Omental fat pad (tissue), 4 donors: ENCODE data around the gene RLN1. TPM values are rescaled to one million over a fixed set of nuclear protein-coding genes. Genes with fewer than 3 reads are reported as not detected.

Experiments used
- ATAC-seq: fragments of 150-250 bp; one replicate; pipeline ENCODE4 v1.9.1; 2016; ENCODE audit warnings: mild to moderate bottlenecking, moderate library complexity; ENCODE audit not compliant: low FRiP score
- DNase-seq: peaks from one replicate; pipeline ENCODE4 v3.0.0-alpha.2; 2019; ENCODE audit warnings: low spot score
- CTCF ChIP-seq, 3 donors: fragments of 450-650 bp; IDR thresholded peaks; one replicate each; pipeline ENCODE4 v1.5.1; 2016 to 2017; ENCODE audit warnings: antibody characterized with exemption in 3 of 3, mild to moderate bottlenecking in 3 of 3, moderate library complexity in 2 of 3
- small RNA-seq: library from RNA; depleted of rRNA; stranded (forward); fragments of <200 nt; gene quantifications from one replicate; pipeline ENCODE3, GENCODE V24; 2016
- total RNA-seq, 4 donors: library from RNA; depleted of rRNA; stranded (reverse); fragments of >200 nt; gene quantifications; one replicate each; pipeline ENCODE4 v1.1.0, GENCODE V29; 2016

RLN1 gene
- total RNA-seq, 4 donors from 2014 or later, result not detected

GRCh38 chr9:5292141-5292540, 47.5 kb downstream of the RLN1 start:
- TF ChIP-seq CTCF (IDR thresholded peaks at IDR 0.05), result no peak
- ATAC-seq (no peak), DNase-seq (no peak)

GRCh38 chr9:5288591-5288990, 51.1 kb downstream of the RLN1 start:
- ATAC-seq, result no peak
- DNase-seq, result no peak
- TF ChIP-seq CTCF (IDR thresholded peaks at IDR 0.05), result no peak

- ATAC-seq (no peak), DNase-seq (no peak)
- TF ChIP-seq CTCF (IDR thresholded peaks at IDR 0.05), result no peak
Observed at GRCh38 chr9:5286262-5286661, 53.4 kb downstream of the RLN1 start.

Small RNA genes lying within 50 kb of the gene (small RNA-seq; reads per million reads assigned to genes)
- gene AL135786.1 (not detected), gene HMGN2P31 (not detected)

Other genes starting within 250 kb of the RLN1 start
- gene INSL6, start 154.2 kb downstream of the RLN1 start, total RNA-seq, result not detected
- gene INSL4, start 108.5 kb downstream of the RLN1 start, total RNA-seq, result not detected
- not detected for gene RLN2, start 35.2 kb downstream of the RLN1 start, total RNA-seq
- gene PLGRKT, start 98.0 kb upstream of the RLN1 start, total RNA-seq, result 10 to 100 TPM in 3 of 4 donors, 1 to 10 TPM in 1; 8.9 to 15.3 (median 12.3) TPM
- 10 to 100 TPM in 1 of 4 donors, 1 to 10 TPM in 3; 1.4 to 10.4 (median 6.7) TPM for gene CD274, start 110.7 kb upstream of the RLN1 start, total RNA-seq
- 10 to 100 TPM in 1 of 4 donors, 1 to 10 TPM in 3; 3.5 to 10.7 (median 3.8) TPM for gene PDCD1LG2, start 170.7 kb upstream of the RLN1 start, total RNA-seq